ENCODE data around the gene RSPH1. TPM values are rescaled to one million over a fixed set of nuclear protein-coding genes. Genes with fewer than 3 reads are reported as not detected.

Gene RSPH1
- total RNA-seq, 1 donor from 2014 or later, result 0.42 TPM

DNA sequence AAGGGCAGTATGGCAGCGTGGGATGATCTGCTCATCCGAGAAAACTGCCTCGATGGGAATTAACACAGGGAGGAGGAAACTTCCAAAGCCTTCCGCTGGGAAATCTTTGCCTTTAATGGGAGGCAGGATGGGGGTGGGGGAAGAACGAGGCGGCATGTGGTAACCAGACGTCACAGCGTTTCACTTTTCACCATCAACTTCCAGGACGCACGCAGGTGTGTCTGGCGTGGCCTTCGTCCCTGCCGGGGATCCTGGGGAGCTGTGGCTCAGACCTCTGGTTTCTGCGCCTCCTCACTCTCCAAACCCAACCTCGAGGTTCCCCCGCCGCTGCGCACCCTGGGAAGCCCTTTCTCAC is 282 bp downstream of the RSPH1 start:
- Mint-ChIP-seq H3K36me3 (ENCODE audit: unreplicated experiment) (no peaks in the 10 kb centered on the region), H3K27ac (ENCODE audit: unreplicated experiment) (no peak overlapping the region), H3K9me3 (ENCODE audit: unreplicated experiment) (no peaks in the 10 kb centered on the region), H3K4me3 (ENCODE audit: unreplicated experiment) (peak overlapping the region; percentile 95), H3K27me3 (ENCODE audit: unreplicated experiment) (peaks cover 4% of the 10 kb centered on the region), H3K4me1 (ENCODE audit: low read depth, unreplicated experiment) (peaks cover 12% of the 10 kb centered on the region)
- DNase-seq, result no peak
- TF ChIP-seq CTCF (IDR thresholded peaks at IDR 0.05; ENCODE audit: partially characterized antibody, unreplicated experiment), result no peak

DNA sequence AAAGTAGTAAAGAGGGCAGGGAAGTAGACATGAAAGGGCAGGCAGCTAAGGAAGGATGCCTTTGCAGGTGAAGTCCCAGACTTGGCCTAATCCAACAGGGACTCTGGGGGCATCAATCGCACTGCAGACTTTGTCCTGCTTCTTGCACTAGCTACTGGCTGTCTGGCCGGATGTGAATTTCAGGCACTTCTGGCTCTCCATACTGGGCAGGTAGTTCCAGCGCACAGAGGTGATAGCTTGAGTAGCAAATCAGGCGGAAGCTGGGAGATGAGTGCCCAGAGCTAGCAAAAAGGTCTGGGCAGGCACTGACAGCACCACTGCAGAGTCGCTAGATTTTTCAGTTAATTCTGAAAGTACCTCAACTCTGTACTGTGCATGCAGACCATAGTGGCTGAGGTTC is 997 bp downstream of the RSPH1 start:
- H3K27me3 Mint-ChIP-seq (ENCODE audit: unreplicated experiment), result peaks cover 4% of the 10 kb centered on the region
- H3K4me1 Mint-ChIP-seq (ENCODE audit: low read depth, unreplicated experiment), result peaks cover 12% of the 10 kb centered on the region
- peak overlapping the region; percentile 15 for H3K4me3 Mint-ChIP-seq (ENCODE audit: unreplicated experiment)
- no peak for TF ChIP-seq CTCF (IDR thresholded peaks at IDR 0.05; ENCODE audit: partially characterized antibody, unreplicated experiment)
- no peak overlapping the region for H3K27ac Mint-ChIP-seq (ENCODE audit: unreplicated experiment)
- DNase-seq, result no peak
- no peaks in the 10 kb centered on the region for H3K36me3 Mint-ChIP-seq (ENCODE audit: unreplicated experiment)
- H3K9me3 Mint-ChIP-seq (ENCODE audit: unreplicated experiment), result no peaks in the 10 kb centered on the region

DNA sequence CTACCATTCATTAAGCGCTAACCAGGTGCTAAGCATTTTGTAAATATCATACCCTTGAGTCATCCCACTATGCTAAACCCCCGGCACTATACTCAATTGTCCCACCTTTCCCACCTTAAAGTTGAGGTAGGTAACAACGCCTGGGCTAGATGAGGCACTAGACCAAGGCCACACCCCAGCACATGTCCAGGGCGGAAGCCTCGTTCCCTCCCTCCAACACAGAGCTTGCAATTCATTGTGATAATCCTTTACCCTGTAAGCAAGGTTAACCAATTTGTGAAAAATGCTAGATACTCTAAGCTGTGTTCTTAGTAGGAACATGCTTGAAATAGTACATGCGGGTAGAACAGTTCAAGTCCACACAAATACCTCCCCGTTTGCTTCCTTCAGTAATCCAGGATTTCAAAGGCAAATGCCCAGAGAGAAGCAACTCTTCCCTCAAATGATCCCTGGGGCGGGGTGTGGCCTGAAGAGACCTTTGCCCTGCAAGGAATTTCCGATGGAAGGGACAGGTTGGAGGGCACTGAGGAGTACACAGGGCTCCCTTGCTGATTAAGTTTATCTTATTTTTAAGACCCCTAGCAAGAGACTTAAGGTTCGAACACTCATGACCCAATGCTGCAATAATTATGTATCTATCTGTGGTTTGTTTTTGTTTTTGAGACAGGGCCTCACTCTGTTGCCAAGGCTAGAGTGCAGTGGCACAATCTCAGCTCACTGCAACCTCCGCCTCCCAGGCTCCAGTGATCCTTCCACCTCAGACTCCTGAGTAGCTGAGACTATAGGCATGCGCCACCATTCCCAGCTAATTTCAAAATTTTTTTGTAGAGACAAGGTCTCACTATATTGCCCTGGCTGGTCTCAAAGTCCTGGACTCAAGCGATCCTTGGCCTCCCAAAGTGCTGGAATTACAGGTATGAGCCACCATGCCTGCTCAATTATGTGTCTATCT is 2.6 kb downstream of the RSPH1 start:
- DNase-seq, result no peak
- Mint-ChIP-seq H3K4me1 (ENCODE audit: low read depth, unreplicated experiment) (peaks cover 8% of the 10 kb centered on the region), H3K4me3 (ENCODE audit: unreplicated experiment) (no peak overlapping the region), H3K9me3 (ENCODE audit: unreplicated experiment) (peaks cover 3% of the 10 kb centered on the region), H3K27me3 (ENCODE audit: unreplicated experiment) (peaks cover 4% of the 10 kb centered on the region), H3K27ac (ENCODE audit: unreplicated experiment) (no peak overlapping the region), H3K36me3 (ENCODE audit: unreplicated experiment) (no peaks in the 10 kb centered on the region)
- no peak for TF ChIP-seq CTCF (IDR thresholded peaks at IDR 0.05; ENCODE audit: partially characterized antibody, unreplicated experiment)

- DNase-seq, result no peak
- H3K9me3 Mint-ChIP-seq (ENCODE audit: unreplicated experiment), result peaks cover 3% of the 10 kb centered on the region
- H3K36me3 Mint-ChIP-seq (ENCODE audit: unreplicated experiment), result no peaks in the 10 kb centered on the region
- no peak for TF ChIP-seq CTCF (IDR thresholded peaks at IDR 0.05; ENCODE audit: partially characterized antibody, unreplicated experiment)
- no peak overlapping the region for H3K27ac Mint-ChIP-seq (ENCODE audit: unreplicated experiment)
- peaks cover 7% of the 10 kb centered on the region for H3K4me1 Mint-ChIP-seq (ENCODE audit: low read depth, unreplicated experiment)
- no peak overlapping the region for H3K4me3 Mint-ChIP-seq (ENCODE audit: unreplicated experiment)
- peaks cover 4% of the 10 kb centered on the region for H3K27me3 Mint-ChIP-seq (ENCODE audit: unreplicated experiment)
Observed at GRCh38 chr21:42492201-42492600, 3.8 kb downstream of the RSPH1 start.

DNA sequence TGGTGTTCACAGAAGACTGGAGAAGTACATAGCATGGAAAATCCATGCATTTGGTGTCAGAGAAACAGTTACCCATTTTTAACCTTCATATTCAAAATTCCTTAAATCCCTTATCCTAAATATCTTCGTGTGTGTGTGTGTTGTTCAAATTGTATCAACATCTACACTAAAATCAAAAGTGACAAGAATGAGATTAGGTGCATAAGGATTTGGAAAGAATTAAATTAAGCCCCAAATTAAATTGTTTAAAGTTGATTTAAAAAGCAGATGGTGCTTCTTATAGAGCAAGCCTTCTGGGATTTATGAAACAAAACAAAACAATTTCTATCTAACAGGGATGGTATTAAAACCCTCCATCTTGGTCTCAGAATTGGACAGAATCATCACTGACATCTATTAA is 4.7 kb downstream of the RSPH1 start:
- Mint-ChIP-seq H3K4me3 (ENCODE audit: unreplicated experiment) (no peak overlapping the region), H3K4me1 (ENCODE audit: low read depth, unreplicated experiment) (peaks cover 2% of the 10 kb centered on the region), H3K27ac (ENCODE audit: unreplicated experiment) (no peak overlapping the region), H3K27me3 (ENCODE audit: unreplicated experiment) (peaks cover 1% of the 10 kb centered on the region), H3K36me3 (ENCODE audit: unreplicated experiment) (no peaks in the 10 kb centered on the region), H3K9me3 (ENCODE audit: unreplicated experiment) (peaks cover 3% of the 10 kb centered on the region)
- DNase-seq, result no peak
- TF ChIP-seq CTCF (IDR thresholded peaks at IDR 0.05; ENCODE audit: partially characterized antibody, unreplicated experiment), result no peak
